KOPT-K1 (cell line): ENCODE data around the gene SUSD6.
"Not testable (repeated sequence)": the region's sequence is repeated elsewhere in the genome, so short reads cannot be mapped to it uniquely, and the experiment has no call there.

ENCODE experiments used
- H3K27ac ChIP-seq: fragments of 200-600 bp; sonication (generic); 2 replicates; pipeline ENCODE4 v1.5.1; 2016; ENCODE audit warnings: antibody characterized with exemption, mild to moderate bottlenecking, low read depth, low read length; ENCODE audit not compliant: poor library complexity, severe bottlenecking
- H3K36me3 ChIP-seq: fragments of 200-600 bp; sonication (generic); 2 replicates; pipeline ENCODE4 v1.5.1; 2017; ENCODE audit warnings: antibody characterized with exemption, mild to moderate bottlenecking, low read length, moderate library complexity; ENCODE audit not compliant: insufficient read depth
- H3K9me3 ChIP-seq: fragments of 200-600 bp; sonication (generic); 2 replicates; pipeline ENCODE4 v1.5.1; 2017; ENCODE audit warnings: antibody characterized with exemption, low read length, mild to moderate bottlenecking; ENCODE audit not compliant: insufficient read depth, poor library complexity, severe bottlenecking

The SUSD6 gene

DNA sequence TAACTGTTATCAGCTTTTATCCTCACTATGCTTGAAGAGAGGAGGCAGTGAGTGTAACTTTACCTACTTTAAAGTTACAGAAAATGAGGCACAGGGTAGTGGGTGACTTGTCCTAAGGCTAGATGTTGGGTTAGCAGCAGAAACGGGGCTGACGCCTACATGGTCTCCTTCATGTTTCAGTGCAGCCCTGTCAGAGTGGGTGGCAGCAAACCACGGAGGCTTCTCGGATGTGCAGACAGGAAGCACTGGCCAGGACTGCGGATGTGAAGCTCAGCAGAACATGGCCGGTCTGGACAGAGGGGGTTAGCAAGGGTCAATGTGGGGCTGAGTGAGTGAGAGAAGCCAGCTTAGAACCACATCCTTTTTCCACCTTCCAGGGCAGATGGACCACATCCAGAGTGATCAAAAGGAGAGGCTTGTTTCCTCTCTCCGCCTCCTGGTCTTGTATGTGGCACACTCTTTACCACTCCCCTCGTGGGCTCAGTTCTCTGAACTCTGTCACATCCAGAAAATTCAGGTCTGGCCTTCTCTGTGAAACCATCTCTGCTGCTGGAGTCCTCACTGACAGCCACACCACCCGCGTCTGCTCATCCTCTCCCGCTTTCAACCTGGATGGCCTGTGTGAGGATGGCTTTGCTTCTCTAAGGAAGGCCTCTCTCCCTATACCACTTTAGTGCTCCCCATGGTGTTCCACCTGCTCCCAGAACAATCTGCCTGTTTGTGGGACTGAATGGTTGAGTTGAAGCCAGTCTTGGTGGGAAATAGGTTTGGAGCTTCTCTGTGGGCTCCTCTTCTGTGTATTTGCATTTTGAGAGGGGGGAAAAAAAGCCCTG, 14.1 kb downstream of the SUSD6 start:
- no peaks in the 10 kb centered on the region for H3K9me3 ChIP-seq
- H3K27ac ChIP-seq: peak overlapping the region; percentile 78
- H3K36me3 ChIP-seq: no peaks in the 10 kb centered on the region

GRCh38 chr14:69626132-69626500, 14.7 kb downstream of the SUSD6 start:
- Histone ChIP-seq H3K36me3 (no peaks in the 10 kb centered on the region), H3K27ac (peak overlapping the region; percentile 78), H3K9me3 (no peaks in the 10 kb centered on the region)

DNA sequence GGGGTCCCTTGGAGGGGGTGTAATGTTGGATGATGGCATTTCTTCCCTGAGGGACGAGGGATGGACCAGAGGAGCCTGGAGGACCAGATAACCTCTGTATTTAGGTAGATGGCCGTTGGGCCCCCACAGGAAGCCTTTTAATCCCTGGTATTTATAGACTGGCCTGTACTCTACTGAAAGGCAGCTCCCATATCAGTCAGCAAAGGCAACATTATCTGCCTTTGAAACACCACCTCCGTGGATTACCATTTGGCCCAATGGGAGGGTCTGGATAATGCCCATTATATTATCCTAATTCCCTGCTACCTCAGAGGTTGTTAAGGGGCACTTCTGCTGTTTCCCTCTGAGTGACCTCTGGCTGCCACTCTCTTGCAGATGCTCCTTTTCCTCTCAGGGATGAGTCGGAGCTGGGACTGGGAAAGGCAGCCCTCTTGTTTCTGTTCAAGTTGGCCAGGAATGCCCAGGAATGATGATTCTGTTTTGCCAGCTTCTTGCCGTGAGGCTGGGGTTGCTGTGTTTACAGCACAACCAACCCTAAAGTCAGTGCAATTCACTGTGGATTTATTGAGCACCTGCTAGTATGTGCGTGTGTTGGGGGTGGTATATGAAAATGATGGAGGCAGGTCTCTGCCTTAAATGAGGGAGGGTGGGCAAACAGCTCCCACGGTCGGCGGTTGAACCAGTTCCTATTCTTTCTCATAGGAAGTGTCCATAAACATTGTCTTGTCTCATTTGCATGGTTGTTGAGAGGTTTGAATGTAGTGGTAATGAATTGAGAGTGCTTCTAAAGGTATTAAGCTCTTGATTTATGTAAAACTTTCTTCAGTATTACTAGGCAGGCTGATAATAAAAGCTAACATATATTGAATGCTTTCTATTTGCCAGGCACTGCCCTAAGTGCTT, 18.1 kb downstream of the SUSD6 start:
- Histone ChIP-seq H3K36me3 (no peaks in the 10 kb centered on the region), H3K27ac (peak overlapping the region; percentile 5), H3K9me3 (no peaks in the 10 kb centered on the region)

- H3K36me3 ChIP-seq: no peaks in the 10 kb centered on the region
- H3K27ac ChIP-seq: no peak overlapping the region
- no peaks in the 10 kb centered on the region for H3K9me3 ChIP-seq
Observed at GRCh38 chr14:69630360-69630759, 19.0 kb downstream of the SUSD6 start.

GRCh38 chr14:69631509-69631908, 20.1 kb downstream of the SUSD6 start:
- Histone ChIP-seq H3K36me3 (no peaks in the 10 kb centered on the region), H3K9me3 (no peaks in the 10 kb centered on the region), H3K27ac (no peak overlapping the region)

GRCh38 chr14:69632164-69632563, 20.8 kb downstream of the SUSD6 start:
- Histone ChIP-seq H3K27ac (no peak overlapping the region), H3K36me3 (no peaks in the 10 kb centered on the region), H3K9me3 (no peaks in the 10 kb centered on the region)

- Histone ChIP-seq H3K27ac (no peak overlapping the region), H3K9me3 (no peaks in the 10 kb centered on the region)
Observed at GRCh38 chr14:69632593-69633151, 21.3 kb downstream of the SUSD6 start.

DNA sequence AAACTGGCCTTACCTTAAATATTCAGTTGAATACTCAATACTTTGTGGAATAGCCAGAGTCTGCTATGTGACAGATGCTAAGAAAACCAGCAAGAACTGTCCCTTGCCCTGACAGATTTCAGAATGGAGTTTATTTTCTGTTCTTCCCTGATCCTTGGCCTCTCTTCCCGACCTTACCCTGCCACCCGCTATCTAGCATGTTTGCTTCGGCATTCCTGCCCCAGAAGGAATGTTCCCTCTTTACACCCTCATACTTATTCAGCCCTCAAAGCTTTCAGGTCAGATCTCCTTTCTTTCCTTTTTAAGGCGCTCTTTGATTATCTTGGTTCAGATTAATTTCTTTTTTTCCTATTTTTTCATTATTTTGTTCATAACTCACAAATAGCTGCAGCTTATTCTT, 21.8 kb downstream of the SUSD6 start:
- H3K27ac ChIP-seq: no peak overlapping the region
- H3K9me3 ChIP-seq: no peaks in the 10 kb centered on the region
- no peaks in the 10 kb centered on the region for H3K36me3 ChIP-seq

More at GRCh38 chr14:69632593-69633151, 21.3 kb downstream of the SUSD6 start:
- H3K36me3 ChIP-seq: no peaks in the 10 kb centered on the region

GRCh38 chr14:69635981-69636639, 24.7 kb downstream of the SUSD6 start:
- Histone ChIP-seq H3K27ac (peak overlapping the region; percentile 49), H3K36me3 (no peaks in the 10 kb centered on the region), H3K9me3 (peaks cover 8% of the 10 kb centered on the region)

DNA sequence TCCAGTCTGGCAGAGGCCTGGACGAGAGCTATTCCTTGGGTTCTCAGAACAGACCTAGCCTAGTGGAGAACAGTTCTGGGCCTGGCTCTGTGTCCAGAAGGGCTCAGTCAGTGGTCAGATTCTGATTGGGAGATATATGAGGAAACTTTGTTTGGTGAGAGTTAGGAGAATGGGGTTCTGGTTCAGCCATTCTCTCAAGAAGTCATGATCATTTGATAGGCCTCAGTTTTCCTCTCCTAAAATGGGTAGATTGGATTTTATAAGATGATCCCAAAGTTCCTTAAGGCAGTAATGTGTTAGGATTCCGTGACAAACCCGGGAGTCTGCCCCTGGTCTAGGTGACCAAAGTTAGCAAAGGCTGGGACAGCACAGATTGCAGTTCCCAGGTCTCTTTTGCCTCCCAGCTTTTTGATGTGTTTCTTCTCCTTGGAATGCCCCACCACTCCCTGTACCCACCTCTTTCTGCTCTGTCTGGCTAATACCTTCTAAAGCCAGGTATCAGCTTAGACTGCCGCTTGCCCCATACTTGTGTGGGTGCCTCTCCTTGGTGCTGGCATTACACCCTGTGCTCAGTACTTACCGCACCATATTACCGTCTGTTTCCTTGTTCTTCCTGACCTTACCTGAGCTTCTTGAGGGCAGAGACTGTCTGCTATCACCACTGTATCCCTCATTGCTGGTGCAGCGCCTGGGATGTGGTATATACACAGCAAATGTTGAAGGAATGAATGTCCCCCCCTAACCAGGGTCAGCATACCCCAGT, 25.5 kb downstream of the SUSD6 start:
- no peaks in the 10 kb centered on the region for H3K36me3 ChIP-seq
- H3K9me3 ChIP-seq: peaks cover 16% of the 10 kb centered on the region
- H3K27ac ChIP-seq: peak overlapping the region; percentile 49

DNA sequence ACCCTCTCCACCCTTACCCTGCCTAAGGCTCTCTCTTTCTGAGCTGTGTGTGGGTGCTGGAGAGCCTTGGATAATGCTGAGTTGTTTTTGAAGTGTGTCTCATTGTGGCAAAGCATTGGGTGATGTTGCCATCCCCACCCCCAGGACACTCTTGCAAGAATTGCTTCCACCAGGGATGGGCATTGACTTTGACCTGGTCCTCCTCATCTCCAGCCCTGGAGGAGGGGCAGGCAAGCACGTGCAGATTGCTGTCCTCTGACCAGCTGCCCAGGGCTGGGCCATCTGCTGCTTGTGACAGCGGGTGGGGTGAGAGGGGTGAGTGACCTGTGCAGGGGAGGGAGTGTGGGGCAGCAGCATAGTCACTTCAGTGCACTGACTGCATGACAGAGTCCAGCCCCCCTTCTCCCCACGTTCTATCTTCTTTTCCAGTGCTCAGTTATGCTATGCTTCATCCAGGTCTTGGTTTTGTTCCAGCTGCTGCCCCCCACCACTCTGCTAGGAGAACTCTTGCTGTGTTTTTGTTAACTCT, 26.2 kb downstream of the SUSD6 start:
- peaks cover 22% of the 10 kb centered on the region for H3K9me3 ChIP-seq
- peak overlapping the region; percentile 33 for H3K27ac ChIP-seq
- H3K36me3 ChIP-seq: no peaks in the 10 kb centered on the region

GRCh38 chr14:69640931-69641330, 29.5 kb downstream of the SUSD6 start:
- Histone ChIP-seq H3K9me3 (peaks cover 27% of the 10 kb centered on the region), H3K27ac (no peak overlapping the region), H3K36me3 (no peaks in the 10 kb centered on the region)

GRCh38 chr14:69642212-69642793, 30.9 kb downstream of the SUSD6 start:
- not testable (repeated sequence) for H3K36me3 ChIP-seq, H3K27ac ChIP-seq
- H3K9me3 ChIP-seq: peaks cover 27% of the 10 kb centered on the region
